ENCODE data around the gene CLK3.

Gene CLK3

GRCh38 chr15:74662064-74662860 is 46.6 kb downstream of the CLK3 start (continued):
- TF ChIP-seq PRDM6 (tag by site-specific recombination; IDR thresholded peaks at IDR 0.05) (peak; percentile 44), ZNF600 (tag by site-specific recombination; IDR thresholded peaks at IDR 0.05) (peak; percentile 82), OSR2 (tag by site-specific recombination; IDR thresholded peaks at IDR 0.05) (peak; percentile 64; the same call in 1 of the 2 replicates), ATF2 (tag by site-specific recombination; IDR thresholded peaks at IDR 0.05; ENCODE audit: low read depth) (peak; percentile 94), BCL11A (tag by site-specific recombination; IDR thresholded peaks at IDR 0.05; ENCODE audit: low read depth) (0 out of 2 replicates have a peak, but pooled peaks have one; percentile 15), PRDM10 (tag by site-specific recombination; IDR thresholded peaks at IDR 0.05) (peak; percentile 90), ZNF155 (tag by site-specific recombination; IDR thresholded peaks at IDR 0.05) (no peak), ZIC2 (tag by site-specific recombination; IDR thresholded peaks at IDR 0.05) (no peak), ZNF292 (tag by site-specific recombination; IDR thresholded peaks at IDR 0.05; ENCODE audit: borderline replicate concordance, low read depth) (no peak), SP7 (tag by site-specific recombination; IDR thresholded peaks at IDR 0.05) (peak; percentile 32; the same call in 1 of the 2 replicates)

GRCh38 chr15:74663303-74664027 is 47.8 kb downstream of the CLK3 start:
- peak overlapping the region; percentile 48 for H3K27ac ChIP-seq (ENCODE audit: extremely low read depth, low read depth, low read length)
- no peaks in the 10 kb centered on the region for H3K9me3 ChIP-seq (ENCODE audit: control insufficient read depth, insufficient read depth, low read depth, low read length)
- CTCF ChIA-PET, result interaction anchor here (0.6 to 3.8 kb wide), 5 partner anchors 28 to 238 kb away, joined by 3 to 24 read pairs (median 6); no protein-coding TSS in a partner anchor
- POLR2A ChIA-PET, result interaction anchor here (0.6 to 1.0 kb wide), 2 partner anchors 55 to 231 kb away, joined by 3 to 6 read pairs; no protein-coding TSS in a partner anchor
- H3K4me1 ChIP-seq (ENCODE audit: control insufficient read depth, insufficient read depth, low read length), result peaks cover 26% of the 10 kb centered on the region
- H3K36me3 ChIP-seq (ENCODE audit: control insufficient read depth in 2 of 2, insufficient read depth in 1 of 2, low read length in 2 of 2), result peaks cover 5 to 9% of the 10 kb centered on the region in 2 experiments
- no peak overlapping the region for H3K4me3 ChIP-seq (ENCODE audit: low read depth, low read length)
- TF ChIP-seq ZNF768 (tag by site-specific recombination; IDR thresholded peaks at IDR 0.05), result no peak
- TF ChIP-seq ZNF112 (tag by site-specific recombination; IDR thresholded peaks at IDR 0.05), result no peak
- no peak for TF ChIP-seq ZNF202 (tag by site-specific recombination; IDR thresholded peaks at IDR 0.05; ENCODE audit: borderline replicate concordance)
- TF ChIP-seq ZSCAN4 (tag by site-specific recombination; IDR thresholded peaks at IDR 0.05), result no peak
- no peak for TF ChIP-seq ZNF37A (tag by site-specific recombination; IDR thresholded peaks at IDR 0.05)
- no peak for TF ChIP-seq ZBTB17 (tag by site-specific recombination; IDR thresholded peaks at IDR 0.05)
- peak; percentile 51 for TF ChIP-seq ZFP3 (tag by site-specific recombination; IDR thresholded peaks at IDR 0.05; ENCODE audit: low read depth)
- no peak for TF ChIP-seq GLI4 (tag by site-specific recombination; IDR thresholded peaks at IDR 0.05)
- no peak for TF ChIP-seq ZNF354C (tag by site-specific recombination; IDR thresholded peaks at IDR 0.05; ENCODE audit: borderline replicate concordance, low read depth)
- TF ChIP-seq ZNF280D (tag by site-specific recombination; IDR thresholded peaks at IDR 0.05), result no peak
- TF ChIP-seq ELK4 (IDR thresholded peaks at IDR 0.05; ENCODE audit: borderline replicate concordance, low read depth, low read length), result no peak
- no peak for TF ChIP-seq ZNF350 (tag by site-specific recombination; IDR thresholded peaks at IDR 0.05)

Measured in HEK293 (cell line).